Transverse colon (tissue), 4 donors: ENCODE results near the gene RPL35.

Source experiments
- POLR2AphosphoS5 ChIP-seq, 3 donors: sonication (generic); formaldehyde crosslinking; IDR thresholded peaks; one replicate each; pipeline ENCODE4 v1.6.1; 2016; ENCODE audit warnings: antibody characterized with exemption in 3 of 3
- TF ChIP-seq, protein P1 (sequence below), 5 experiments: fragments of 200-600 bp in 3 of 5; fragments of 450-650 bp in 2 of 5; sonication (generic) in 3 of 5; IDR thresholded peaks; 1 replicate in 2 of 5; 2 replicates in 3 of 5; pipeline ENCODE4 v1.5.1; 2016 to 2017; ENCODE audit warnings: antibody characterized with exemption in 5 of 5, inconsistent platforms in 3 of 5, mild to moderate bottlenecking in 2 of 5, moderate library complexity in 1 of 5

DNA sequence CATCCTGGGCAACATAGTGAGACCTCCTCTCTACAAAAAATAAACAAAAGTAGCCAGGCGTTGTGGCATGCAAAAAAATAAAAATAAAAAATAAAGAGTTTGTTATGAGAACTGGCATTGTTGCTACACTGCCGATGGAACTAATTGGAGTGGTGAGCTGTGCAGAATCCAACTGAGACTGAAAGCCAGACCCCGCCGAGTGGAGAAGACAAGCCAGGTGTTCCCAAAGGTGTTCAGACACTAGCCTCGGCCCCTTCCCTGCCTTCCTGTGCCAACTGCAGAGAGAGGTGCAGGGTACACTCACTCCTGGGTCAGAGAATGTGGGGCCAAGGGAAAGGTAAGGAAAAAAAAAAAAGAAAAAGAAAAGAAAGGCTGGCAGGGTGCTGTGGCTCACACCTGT, 46.2 kb downstream of the RPL35 start:
- TF ChIP-seq, protein P1, sequence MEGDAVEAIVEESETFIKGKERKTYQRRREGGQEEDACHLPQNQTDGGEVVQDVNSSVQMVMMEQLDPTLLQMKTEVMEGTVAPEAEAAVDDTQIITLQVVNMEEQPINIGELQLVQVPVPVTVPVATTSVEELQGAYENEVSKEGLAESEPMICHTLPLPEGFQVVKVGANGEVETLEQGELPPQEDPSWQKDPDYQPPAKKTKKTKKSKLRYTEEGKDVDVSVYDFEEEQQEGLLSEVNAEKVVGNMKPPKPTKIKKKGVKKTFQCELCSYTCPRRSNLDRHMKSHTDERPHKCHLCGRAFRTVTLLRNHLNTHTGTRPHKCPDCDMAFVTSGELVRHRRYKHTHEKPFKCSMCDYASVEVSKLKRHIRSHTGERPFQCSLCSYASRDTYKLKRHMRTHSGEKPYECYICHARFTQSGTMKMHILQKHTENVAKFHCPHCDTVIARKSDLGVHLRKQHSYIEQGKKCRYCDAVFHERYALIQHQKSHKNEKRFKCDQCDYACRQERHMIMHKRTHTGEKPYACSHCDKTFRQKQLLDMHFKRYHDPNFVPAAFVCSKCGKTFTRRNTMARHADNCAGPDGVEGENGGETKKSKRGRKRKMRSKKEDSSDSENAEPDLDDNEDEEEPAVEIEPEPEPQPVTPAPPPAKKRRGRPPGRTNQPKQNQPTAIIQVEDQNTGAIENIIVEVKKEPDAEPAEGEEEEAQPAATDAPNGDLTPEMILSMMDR (IDR thresholded peaks at IDR 0.05), result no peak
- no peak for TF ChIP-seq POLR2AphosphoS5 (IDR thresholded peaks at IDR 0.05)
